Adipocyte (in vitro differentiated cells): ENCODE measurements around the gene DPH1.
A peak's percentile ranks its signal among the peaks of the same experiment; 100 is the strongest.

ENCODE experiments used
- DNase-seq: peaks from one replicate; pipeline ENCODE4 v3.0.0-alpha.2; 2015; ENCODE audit warnings: low read depth
- H3K27me3 ChIP-seq: replicated peaks from 2 replicates; pipeline ENCODE4 v1.7.0; 2013; ENCODE audit warnings: mild to moderate bottlenecking, low read length, moderate library complexity; ENCODE audit not compliant: control insufficient read depth, insufficient read depth
- H3K36me3 ChIP-seq: 2 replicates; pipeline ENCODE4 v1.7.0; 2013; ENCODE audit warnings: low read length, mild to moderate bottlenecking, moderate library complexity; ENCODE audit not compliant: control insufficient read depth, insufficient read depth, severe bottlenecking
- H3K4me1 ChIP-seq: 2 replicates; pipeline ENCODE4 v1.7.0; 2013; ENCODE audit warnings: mild to moderate bottlenecking, low read length, moderate library complexity; ENCODE audit not compliant: control insufficient read depth, insufficient read depth
- H3K4me3 ChIP-seq: 2 replicates; pipeline ENCODE4 v1.7.0; 2013; ENCODE audit warnings: mild to moderate bottlenecking, low read length, moderate library complexity
- H3K9ac ChIP-seq: 2 replicates; pipeline ENCODE4 v1.7.0; 2013; ENCODE audit warnings: mild to moderate bottlenecking, low read length, moderate library complexity
- H3K9me3 ChIP-seq: 2 replicates; pipeline ENCODE4 v1.7.0; 2013; ENCODE audit warnings: mild to moderate bottlenecking, low read length, moderate library complexity; ENCODE audit not compliant: control insufficient read depth

The DPH1 gene

DNA sequence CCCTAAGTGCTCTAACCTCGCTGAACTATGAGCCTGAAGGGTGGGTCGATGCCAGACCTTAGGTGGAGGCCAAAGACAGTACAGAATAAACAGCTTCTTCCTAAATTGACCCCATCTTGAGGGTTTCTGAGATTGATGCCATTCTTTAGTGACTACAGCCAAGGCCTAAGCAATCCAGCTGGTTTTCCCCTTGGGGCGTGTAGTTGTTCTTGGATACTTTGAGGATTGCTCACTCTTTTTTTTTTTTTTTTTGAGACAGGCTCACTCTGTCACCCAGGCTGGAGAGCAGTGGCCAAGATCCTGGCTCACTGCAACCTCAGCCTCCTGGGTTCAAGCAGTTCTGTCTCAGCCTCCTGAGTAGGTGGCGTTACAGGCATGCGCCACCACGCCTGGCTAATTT lies 13.8 kb downstream of the DPH1 start:
- H3K4me3 ChIP-seq: no peak overlapping the region
- no peaks in the 10 kb centered on the region for H3K27me3 ChIP-seq
- H3K4me1 ChIP-seq: peaks cover 40% of the 10 kb centered on the region
- peak overlapping the region; percentile 93 for H3K9ac ChIP-seq
- H3K36me3 ChIP-seq: peaks cover 11% of the 10 kb centered on the region
- DNase-seq: peak; percentile 76
- no peaks in the 10 kb centered on the region for H3K9me3 ChIP-seq

- no peaks in the 10 kb centered on the region for H3K9me3 ChIP-seq
- no peak overlapping the region for H3K4me3 ChIP-seq
- H3K27me3 ChIP-seq: no peaks in the 10 kb centered on the region
- no peak for DNase-seq
- H3K36me3 ChIP-seq: peaks cover 11% of the 10 kb centered on the region
- no peak overlapping the region for H3K9ac ChIP-seq
- peaks cover 44% of the 10 kb centered on the region for H3K4me1 ChIP-seq
These were observed 14.4 kb downstream of the DPH1 start for GRCh38 chr17:2044263-2044894.

GRCh38 chr17:2047590-2047989 lies 17.6 kb downstream of the DPH1 start:
- H3K9ac ChIP-seq: no peak overlapping the region
- H3K4me3 ChIP-seq: no peak overlapping the region
- peaks cover 4% of the 10 kb centered on the region for H3K36me3 ChIP-seq
- H3K9me3 ChIP-seq: no peaks in the 10 kb centered on the region
- DNase-seq: no peak
- H3K4me1 ChIP-seq: peaks cover 34% of the 10 kb centered on the region
- H3K27me3 ChIP-seq: no peaks in the 10 kb centered on the region

GRCh38 chr17:2048805-2049204 lies 18.9 kb downstream of the DPH1 start:
- peaks cover 22% of the 10 kb centered on the region for H3K4me1 ChIP-seq
- no peaks in the 10 kb centered on the region for H3K36me3 ChIP-seq
- no peaks in the 10 kb centered on the region for H3K27me3 ChIP-seq
- peak overlapping the region; percentile 84 for H3K9ac ChIP-seq
- peak overlapping the region; percentile 86 for H3K4me3 ChIP-seq
- DNase-seq: no peak
- no peaks in the 10 kb centered on the region for H3K9me3 ChIP-seq

GRCh38 chr17:2049333-2050299 lies 19.7 kb downstream of the DPH1 start:
- H3K9me3 ChIP-seq: no peaks in the 10 kb centered on the region
- H3K27me3 ChIP-seq: no peaks in the 10 kb centered on the region
- peak overlapping the region; percentile 84 for H3K9ac ChIP-seq
- H3K4me3 ChIP-seq: peak overlapping the region; percentile 86
- no peaks in the 10 kb centered on the region for H3K36me3 ChIP-seq
- peak; percentile 94 for DNase-seq
- H3K4me1 ChIP-seq: peaks cover 14% of the 10 kb centered on the region

DNA sequence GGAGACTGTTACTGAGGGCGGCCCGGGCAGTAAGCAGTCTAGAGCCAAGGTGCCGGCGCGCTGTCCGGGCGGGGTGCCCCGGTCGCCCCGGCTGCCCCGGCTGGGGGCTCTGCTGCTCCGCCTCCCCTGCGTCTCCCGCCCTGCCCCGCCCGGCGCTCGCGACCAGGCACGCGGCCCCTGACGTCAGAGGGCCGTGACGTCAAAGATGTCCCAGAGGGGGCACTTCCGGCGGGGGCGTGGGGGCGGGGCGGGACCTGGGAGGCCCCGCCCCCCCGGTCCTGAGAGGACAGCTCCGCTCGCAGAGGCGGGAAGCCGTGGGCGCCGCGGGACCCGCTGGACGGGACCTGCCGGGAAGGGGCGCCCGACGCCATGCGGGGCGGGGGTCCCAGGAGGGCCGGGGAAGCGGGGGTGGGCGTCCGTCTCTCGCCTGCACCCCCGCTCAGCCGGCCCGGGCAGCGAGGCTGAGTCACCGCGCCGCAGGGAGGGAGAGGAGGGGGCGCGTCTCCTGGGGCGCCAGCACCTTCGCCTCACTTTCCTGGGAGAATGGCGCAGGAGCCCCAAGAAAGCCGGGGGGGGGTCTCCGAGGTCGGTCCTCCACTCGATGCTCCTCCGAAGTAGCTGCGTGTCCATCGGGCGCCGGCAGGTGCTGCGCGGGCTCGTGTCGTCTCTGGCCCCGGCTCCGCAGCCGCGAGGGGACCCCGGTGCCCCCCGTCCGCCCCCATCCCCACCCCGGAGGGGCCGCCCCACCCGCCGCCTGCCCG lies 20.5 kb downstream of the DPH1 start:
- DNase-seq: peak; percentile 86
- no peaks in the 10 kb centered on the region for H3K27me3 ChIP-seq
- H3K4me1 ChIP-seq: peaks cover 8% of the 10 kb centered on the region
- peak overlapping the region; percentile 62 for H3K4me3 ChIP-seq
- H3K36me3 ChIP-seq: no peaks in the 10 kb centered on the region
- H3K9ac ChIP-seq: no peak overlapping the region
- no peaks in the 10 kb centered on the region for H3K9me3 ChIP-seq

GRCh38 chr17:2051061-2051932 lies 21.3 kb downstream of the DPH1 start:
- peak; percentile 51 for DNase-seq
- no peaks in the 10 kb centered on the region for H3K36me3 ChIP-seq
- H3K27me3 ChIP-seq: no peaks in the 10 kb centered on the region
- no peak overlapping the region for H3K4me3 ChIP-seq
- H3K9me3 ChIP-seq: no peaks in the 10 kb centered on the region
- peaks cover 8% of the 10 kb centered on the region for H3K4me1 ChIP-seq
- no peak overlapping the region for H3K9ac ChIP-seq

DNA sequence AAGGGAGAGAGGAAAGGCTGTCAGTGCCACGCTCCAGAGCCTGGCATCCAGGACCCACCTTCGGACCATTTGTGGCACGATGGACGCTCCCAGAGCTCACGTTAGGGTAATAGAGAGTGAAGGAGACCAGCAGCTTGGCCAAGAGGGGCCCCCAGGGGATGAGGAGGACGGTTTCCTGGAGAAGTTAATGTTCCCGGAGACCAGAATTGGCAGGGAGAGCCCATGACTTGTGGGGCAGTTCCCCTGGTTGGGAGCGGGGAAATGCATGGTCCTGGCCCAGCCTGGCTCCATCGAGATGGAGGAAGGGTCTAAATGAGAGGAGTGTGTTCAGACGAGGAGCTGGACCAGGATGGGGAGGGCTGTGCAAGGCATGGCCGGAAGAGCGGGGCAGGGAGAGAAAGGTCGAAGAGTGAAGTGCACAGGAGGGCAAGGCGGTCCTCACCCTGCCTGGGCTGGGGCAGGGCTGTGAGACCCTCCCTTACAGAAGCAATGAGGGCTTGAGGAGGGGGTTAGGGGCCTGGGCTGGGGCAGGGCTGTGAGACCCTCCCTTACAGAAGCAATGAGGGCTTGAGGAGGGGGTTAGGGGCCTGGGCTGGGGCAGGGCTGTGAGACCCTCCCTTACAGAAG lies 22.1 kb downstream of the DPH1 start:
- Histone ChIP-seq H3K4me1 (peaks cover 8% of the 10 kb centered on the region), H3K9me3 (no peaks in the 10 kb centered on the region), H3K27me3 (no peaks in the 10 kb centered on the region), H3K36me3 (no peaks in the 10 kb centered on the region), H3K9ac (no peak overlapping the region), H3K4me3 (no peak overlapping the region)
- no peak for DNase-seq

- Histone ChIP-seq H3K9ac (no peak overlapping the region), H3K4me3 (peak overlapping the region; percentile 50)
- peak; percentile 88 for DNase-seq
These were observed 23.7 kb downstream of the DPH1 start for GRCh38 chr17:2053380-2054261.

GRCh38 chr17:2054262-2054511 lies 24.2 kb downstream of the DPH1 start:
- DNase-seq: no peak
- Histone ChIP-seq H3K4me3 (peak overlapping the region; percentile 50), H3K36me3 (no peaks in the 10 kb centered on the region), H3K9ac (no peak overlapping the region), H3K9me3 (no peaks in the 10 kb centered on the region), H3K4me1 (peaks cover 2% of the 10 kb centered on the region), H3K27me3 (no peaks in the 10 kb centered on the region)

More at GRCh38 chr17:2053380-2054261, 23.7 kb downstream of the DPH1 start:
- Histone ChIP-seq H3K36me3 (no peaks in the 10 kb centered on the region), H3K9me3 (no peaks in the 10 kb centered on the region), H3K4me1 (peaks cover 7% of the 10 kb centered on the region), H3K27me3 (no peaks in the 10 kb centered on the region)
